DND-41 (cell line): ENCODE results near the gene TCEA3.

ENCODE experiments used
- ATAC-seq: fragments of 200-7000 bp; cut with Tn5 transposase; 3 replicates; pipeline ENCODE4 v1.9.1; 2021; ENCODE audit warnings: low read depth; ENCODE audit not compliant: insufficient read depth
- DNase-seq: peaks from one replicate; pipeline ENCODE4 v3.0.0-alpha.2; 2020
- H2AFZ ChIP-seq: 2 replicates; pipeline ENCODE4 v1.6.0; 2012; ENCODE audit warnings: low read depth, low read length
- H3K27ac ChIP-seq: 2 replicates; pipeline ENCODE4 v1.5.1; 2012; ENCODE audit warnings: low read length, inconsistent platforms
- H3K27me3 ChIP-seq: fragments of 200-600 bp; sonication (generic); 2 replicates; pipeline ENCODE4 v1.6.0; 2012; ENCODE audit warnings: low read length, mild to moderate bottlenecking, inconsistent platforms; ENCODE audit not compliant: insufficient read depth, poor library complexity
- H3K36me3 ChIP-seq: 2 replicates; pipeline ENCODE4 v1.5.1; 2012; ENCODE audit warnings: low read length, inconsistent platforms; ENCODE audit not compliant: insufficient read depth
- H3K4me1 ChIP-seq: 2 replicates; pipeline ENCODE4 v1.5.1; 2012; ENCODE audit warnings: mild to moderate bottlenecking, low read length; ENCODE audit not compliant: insufficient read depth
- H3K4me2 ChIP-seq: 2 replicates; pipeline ENCODE4 v1.6.0; 2012; ENCODE audit warnings: mild to moderate bottlenecking, moderate library complexity, low read length, inconsistent platforms; ENCODE audit not compliant: insufficient read depth
- H3K4me3 ChIP-seq, 2 experiments: fragments of 200-600 bp in 1 of 2; shearing (Covaris generic) in 1 of 2; 2 replicates each; pipeline ENCODE4 v1.5.1; 2012 to 2016; ENCODE audit warnings: inconsistent platforms in 2 of 2, low read length in 2 of 2, mild to moderate bottlenecking in 2 of 2, low read depth in 1 of 2, moderate library complexity in 1 of 2
- H3K79me2 ChIP-seq: 2 replicates; pipeline ENCODE4 v1.6.0; 2012; ENCODE audit warnings: low read length, inconsistent platforms; ENCODE audit not compliant: insufficient read depth
- H3K9ac ChIP-seq: 2 replicates; pipeline ENCODE4 v1.6.0; 2012; ENCODE audit warnings: low read depth, mild to moderate bottlenecking, inconsistent platforms, low read length, moderate library complexity
- H3K9me3 ChIP-seq: 2 replicates; pipeline ENCODE4 v1.5.1; 2012; ENCODE audit warnings: low read length, moderate library complexity, mild to moderate bottlenecking, inconsistent platforms; ENCODE audit not compliant: insufficient read depth, severe bottlenecking
- H4K20me1 ChIP-seq: 2 replicates; pipeline ENCODE4 v1.6.0; 2012; ENCODE audit warnings: low read length; ENCODE audit not compliant: insufficient read depth
- EZH2 ChIP-seq: IDR thresholded peaks from 3 replicates; pipeline ENCODE4 v1.6.1; 2012; ENCODE audit warnings: borderline replicate concordance, low read depth, mild to moderate bottlenecking, moderate library complexity, low read length, inconsistent platforms; ENCODE audit not compliant: severe bottlenecking
- TF ChIP-seq, protein P1 (sequence below): IDR thresholded peaks from 2 replicates; pipeline ENCODE4 v1.5.1; 2012; ENCODE audit warnings: borderline replicate concordance, low read length, moderate library complexity, mild to moderate bottlenecking; ENCODE audit not compliant: poor library complexity, severe bottlenecking; ENCODE audit errors: extremely low read depth

TCEA3 gene

DNA sequence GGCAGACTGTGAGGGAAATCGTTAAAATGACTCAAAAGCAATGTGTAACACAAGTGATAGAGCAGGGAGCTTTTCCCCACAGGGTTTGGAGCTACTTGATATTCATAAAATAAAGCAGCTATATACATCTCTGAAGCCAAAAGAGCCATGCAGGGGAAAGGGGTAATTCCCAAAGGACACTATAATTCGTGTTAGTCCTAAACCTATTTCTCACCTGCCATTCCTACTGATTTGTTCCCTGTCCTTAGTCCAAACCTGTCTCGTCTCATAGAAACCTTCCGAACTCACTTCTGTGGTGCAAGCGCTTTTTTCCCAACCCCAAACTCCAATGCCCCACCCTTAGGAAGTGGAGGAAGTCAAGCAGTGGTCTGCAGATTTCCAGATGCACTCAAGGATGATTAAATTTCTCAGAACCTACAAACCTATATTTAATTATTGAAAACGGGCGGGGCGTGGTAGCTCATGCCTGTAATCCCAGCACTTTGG lies 79.5 kb downstream of the TCEA3 start:
- Histone ChIP-seq H2AFZ (peak overlapping the region; percentile 99), H3K4me1 (peaks cover 33% of the 10 kb centered on the region), H4K20me1 (peaks cover 34% of the 10 kb centered on the region), H3K27ac (peak overlapping the region; percentile 98), H3K9ac (peak overlapping the region; percentile 98), H3K4me2 (peak overlapping the region; percentile 92), H3K27me3 (no peaks in the 10 kb centered on the region), H3K36me3 (peaks cover 25% of the 10 kb centered on the region), H3K4me3 (peak overlapping the region; percentile 58 to 77), H3K9me3 (no peaks in the 10 kb centered on the region), H3K79me2 (peaks cover 49% of the 10 kb centered on the region)
- TF ChIP-seq, protein P1, sequence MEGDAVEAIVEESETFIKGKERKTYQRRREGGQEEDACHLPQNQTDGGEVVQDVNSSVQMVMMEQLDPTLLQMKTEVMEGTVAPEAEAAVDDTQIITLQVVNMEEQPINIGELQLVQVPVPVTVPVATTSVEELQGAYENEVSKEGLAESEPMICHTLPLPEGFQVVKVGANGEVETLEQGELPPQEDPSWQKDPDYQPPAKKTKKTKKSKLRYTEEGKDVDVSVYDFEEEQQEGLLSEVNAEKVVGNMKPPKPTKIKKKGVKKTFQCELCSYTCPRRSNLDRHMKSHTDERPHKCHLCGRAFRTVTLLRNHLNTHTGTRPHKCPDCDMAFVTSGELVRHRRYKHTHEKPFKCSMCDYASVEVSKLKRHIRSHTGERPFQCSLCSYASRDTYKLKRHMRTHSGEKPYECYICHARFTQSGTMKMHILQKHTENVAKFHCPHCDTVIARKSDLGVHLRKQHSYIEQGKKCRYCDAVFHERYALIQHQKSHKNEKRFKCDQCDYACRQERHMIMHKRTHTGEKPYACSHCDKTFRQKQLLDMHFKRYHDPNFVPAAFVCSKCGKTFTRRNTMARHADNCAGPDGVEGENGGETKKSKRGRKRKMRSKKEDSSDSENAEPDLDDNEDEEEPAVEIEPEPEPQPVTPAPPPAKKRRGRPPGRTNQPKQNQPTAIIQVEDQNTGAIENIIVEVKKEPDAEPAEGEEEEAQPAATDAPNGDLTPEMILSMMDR, result no peak
- no peak for TF ChIP-seq EZH2
- no peak for DNase-seq
- ATAC-seq, result no peak

DNA sequence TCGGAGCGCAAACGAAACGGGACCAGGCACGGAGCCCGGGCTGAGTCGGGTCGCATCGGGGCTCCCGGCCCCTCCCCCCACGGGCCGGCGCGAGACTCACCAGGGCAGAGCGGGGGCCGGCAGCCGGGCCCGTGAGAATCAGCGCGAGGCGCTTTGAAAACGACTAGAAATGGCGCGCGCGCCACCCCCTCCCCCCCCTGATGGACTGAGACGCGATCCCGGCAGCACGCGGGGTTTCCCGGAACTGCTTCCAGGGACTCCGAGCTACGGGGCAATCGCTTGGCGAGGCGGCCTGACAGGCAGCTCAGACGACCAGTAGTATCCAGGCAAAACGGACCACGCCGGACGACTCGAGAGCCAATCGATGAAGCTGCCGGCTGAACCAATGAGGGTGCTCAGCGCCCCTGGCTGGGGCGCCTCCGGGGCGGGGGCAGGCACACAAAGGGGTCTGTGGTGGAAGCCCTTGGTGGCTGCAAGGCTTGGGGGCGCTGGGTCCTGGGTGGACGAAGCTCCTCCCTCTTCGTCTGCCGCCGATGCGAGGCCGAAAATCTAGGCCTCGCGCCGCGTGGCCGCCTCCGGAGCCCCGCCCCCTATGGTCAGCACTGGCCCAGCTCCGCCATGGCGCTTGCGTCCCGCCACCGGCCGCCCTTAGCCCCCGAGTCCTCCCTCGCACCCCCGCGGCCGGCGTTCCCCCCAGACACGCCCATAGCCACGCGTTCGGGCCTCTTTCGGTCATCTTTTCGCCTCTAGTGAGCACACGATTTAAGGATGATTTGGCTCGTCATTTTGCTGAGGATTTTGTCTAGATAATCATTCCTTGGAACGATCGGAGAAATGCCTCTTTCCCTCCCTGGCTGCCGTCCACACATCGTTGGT lies 80.2 kb downstream of the TCEA3 start, which contains the start of gene HNRNPR:
Gene HNRNPR, minus strand, starts transcription at position 174 of the 876 bp plus-strand sequence. CDS start 3,276 bp downstream, outside the sequence.
- Histone ChIP-seq H3K4me1 (peaks cover 40% of the 10 kb centered on the region), H3K4me3 (peak within 1 kb of the TSS; percentile 77 to 87), H3K9ac (peak within 1 kb of the TSS; percentile 98), H2AFZ (peak within 1 kb of the TSS; percentile 99), H3K27me3 (no peaks in the 10 kb centered on the region), H4K20me1 (peaks cover 40% of the 10 kb centered on the region), H3K27ac (peak within 1 kb of the TSS; percentile 98), H3K79me2 (peaks cover 56% of the 10 kb centered on the region), H3K9me3 (no peaks in the 10 kb centered on the region), H3K4me2 (peak within 1 kb of the TSS; percentile 92), H3K36me3 (peaks cover 32% of the 10 kb centered on the region)
- no peak for TF ChIP-seq EZH2
- TF ChIP-seq, protein P1, result no peak
- DNase-seq, result peak; percentile 100
- ATAC-seq, result peak; percentile 97

DNA sequence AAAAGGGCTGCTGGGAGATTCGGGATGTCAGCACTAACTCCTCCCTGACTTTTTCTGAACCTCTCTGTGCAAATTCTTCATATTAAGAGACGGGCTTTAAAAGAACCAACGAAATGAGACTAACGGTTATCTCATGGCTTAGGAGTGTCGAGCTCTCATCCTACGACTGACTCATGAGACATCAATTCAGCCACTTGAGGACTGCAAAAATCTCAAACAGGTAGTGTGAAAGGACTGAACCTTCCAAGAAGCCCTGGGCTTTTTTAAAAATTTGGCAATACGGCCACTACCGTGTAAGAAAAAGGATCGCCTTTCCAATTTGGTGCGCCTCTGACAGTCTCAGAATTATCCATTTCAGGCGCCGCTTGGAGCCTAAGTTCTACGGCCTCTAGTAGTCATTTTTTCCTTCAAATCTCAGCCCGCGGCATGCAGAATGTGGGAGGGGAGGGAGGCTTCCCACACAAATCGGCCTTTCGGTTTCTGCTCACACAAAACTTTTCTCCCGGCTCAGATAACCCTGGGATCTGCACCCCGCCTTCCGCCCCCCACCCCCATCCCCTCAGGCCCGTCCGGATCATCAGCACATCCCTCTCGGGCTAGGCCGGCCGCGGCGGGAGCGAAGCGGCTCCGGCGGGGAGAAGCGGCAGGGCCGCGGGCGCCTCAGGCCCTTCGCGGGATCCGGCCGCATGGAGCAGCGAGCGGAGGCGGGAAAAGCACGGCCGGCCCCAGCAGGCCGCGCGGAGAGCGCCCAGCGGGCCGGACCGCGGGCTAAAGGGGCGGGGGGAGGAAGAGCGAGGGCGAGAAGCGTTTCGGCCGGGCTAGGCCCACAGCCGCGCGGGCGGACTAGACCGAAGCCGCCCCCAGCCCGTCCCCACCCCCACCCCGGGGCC lies 81.1 kb downstream of the TCEA3 start:
- Histone ChIP-seq H4K20me1 (peaks cover 49% of the 10 kb centered on the region), H3K79me2 (peaks cover 64% of the 10 kb centered on the region), H3K4me3 (peak overlapping the region; percentile 77 to 87), H3K27ac (peak overlapping the region; percentile 85), H3K4me1 (peaks cover 49% of the 10 kb centered on the region), H2AFZ (peak overlapping the region; percentile 57), H3K4me2 (peak overlapping the region; percentile 85), H3K36me3 (peaks cover 41% of the 10 kb centered on the region), H3K27me3 (no peaks in the 10 kb centered on the region), H3K9me3 (no peaks in the 10 kb centered on the region), H3K9ac (peak overlapping the region; percentile 98)
- ATAC-seq, result peak; percentile 3; the same call in 2 of the 3 replicates
- TF ChIP-seq, protein P1, result no peak
- no peak for TF ChIP-seq EZH2
- peak; percentile 46 for DNase-seq
